T-helper 22 cell (primary cell): ENCODE results near the gene GTPBP6.
A peak's percentile ranks its signal among the peaks of the same experiment; 100 is the strongest.

Experiments
- DNase-seq: peaks from one replicate; pipeline ENCODE4 v3.0.0-alpha.2; 2020; ENCODE audit warnings: low read depth

Gene GTPBP6

GRCh38 chrX:318739-319578 lies at the start of gene GTPBP6:
Gene GTPBP6, minus strand, starts transcription at chrX:318796. Its CDS starts 9 bp downstream, at chrX:318787.
- DNase-seq, result peak; percentile 100

- DNase-seq, result no peak
These were observed 49.3 kb upstream of the GTPBP6 start for GRCh38 chrX:367866-368265.

GRCh38 chrX:367349-367748 lies 48.8 kb upstream of the GTPBP6 start:
- no peak for DNase-seq

- DNase-seq, result no peak
These were observed 45.2 kb upstream of the GTPBP6 start for GRCh38 chrX:363621-364375.

GRCh38 chrX:362937-363620 lies 44.5 kb upstream of the GTPBP6 start:
- DNase-seq, result no peak

- no peak for DNase-seq
These were observed 43.8 kb upstream of the GTPBP6 start for GRCh38 chrX:362351-362750.

- DNase-seq, result no peak
These were observed 42.9 kb upstream of the GTPBP6 start for GRCh38 chrX:361231-362145.

GRCh38 chrX:360496-361150 lies 42.0 kb upstream of the GTPBP6 start:
- DNase-seq, result no peak

GRCh38 chrX:358651-359143 lies 40.1 kb upstream of the GTPBP6 start:
- no peak for DNase-seq

GRCh38 chrX:357693-358471 lies 39.3 kb upstream of the GTPBP6 start:
- peak; percentile 16 for DNase-seq

GRCh38 chrX:357035-357692 lies 38.6 kb upstream of the GTPBP6 start:
- no peak for DNase-seq

- DNase-seq, result no peak
These were observed 37.9 kb upstream of the GTPBP6 start for GRCh38 chrX:356385-357034.

GRCh38 chrX:355329-356050 lies 36.9 kb upstream of the GTPBP6 start:
- DNase-seq, result no peak

GRCh38 chrX:353566-354535 lies 35.3 kb upstream of the GTPBP6 start:
- DNase-seq, result no peak

- DNase-seq, result no peak
These were observed 34.2 kb upstream of the GTPBP6 start for GRCh38 chrX:352582-353314.

- no peak for DNase-seq
These were observed 33.6 kb upstream of the GTPBP6 start for GRCh38 chrX:352181-352580.
